HepG2 (cell line): ENCODE measurements around the gene NOL4L. TPM values are rescaled to one million over a fixed set of nuclear protein-coding genes. Genes with fewer than 3 reads are reported as not detected.

Source experiments
- BORCS8-MEF2B ChIP-seq: sonication (generic); formaldehyde crosslinking; IDR thresholded peaks from 2 replicates; pipeline ENCODE4 v1.8.0; 2022; ENCODE audit warnings: mild to moderate bottlenecking, missing genetic modification reagents
- CCAR2 ChIP-seq: fragments of 200-400 bp; formaldehyde crosslinking; optimal IDR thresholded peaks from 2 replicates; pipeline ENCODE3; 2018; ENCODE audit warnings: low read depth, mild to moderate bottlenecking, low read length, moderate library complexity
- CCDC6 ChIP-seq: sonication (generic); formaldehyde crosslinking; IDR thresholded peaks from 2 replicates; pipeline ENCODE4 v1.8.1; 2022; ENCODE audit warnings: mild to moderate bottlenecking, missing genetic modification reagents, moderate library complexity
- DMAP1 ChIP-seq: IDR thresholded peaks from 2 replicates; pipeline ENCODE4 v1.6.1; 2016
- ELF4 ChIP-seq: sonication (generic); formaldehyde crosslinking; IDR thresholded peaks from 2 replicates; pipeline ENCODE4 v1.5.0; 2020; ENCODE audit warnings: missing genetic modification reagents, mild to moderate bottlenecking, moderate library complexity, borderline replicate concordance
- FOXK1 ChIP-seq: sonication (generic); formaldehyde crosslinking; IDR thresholded peaks from 2 replicates; pipeline ENCODE4 v1.4.0; 2020; ENCODE audit warnings: low read depth, missing genetic modification reagents, borderline replicate concordance
- JARID2 ChIP-seq: sonication (generic); formaldehyde crosslinking; IDR thresholded peaks from 2 replicates; pipeline ENCODE4 v1.8.1; 2023; ENCODE audit warnings: missing genetic modification reagents, inconsistent platforms; ENCODE audit not compliant: insufficient replicate concordance
- KAT7 ChIP-seq: IDR thresholded peaks from 2 replicates; pipeline ENCODE4 v1.6.1; 2018; ENCODE audit warnings: borderline replicate concordance, missing compliant biosample characterization
- KDM2A ChIP-seq: sonication (generic); formaldehyde crosslinking; IDR thresholded peaks from 2 replicates; pipeline ENCODE4 v1.4.0; 2020; ENCODE audit warnings: low read depth, missing genetic modification reagents, borderline replicate concordance
- KLF15 ChIP-seq: sonication (generic); formaldehyde crosslinking; IDR thresholded peaks from 2 replicates; pipeline ENCODE4 v1.8.1; 2023; ENCODE audit warnings: borderline replicate concordance, mild to moderate bottlenecking, inconsistent platforms, missing genetic modification reagents, mixed read lengths
- MAFG ChIP-seq: sonication (generic); formaldehyde crosslinking; IDR thresholded peaks from 2 replicates; pipeline ENCODE4 v1.5.1; 2020; ENCODE audit warnings: mild to moderate bottlenecking, missing genetic modification reagents
- MEF2D ChIP-seq: sonication (generic); formaldehyde crosslinking; IDR thresholded peaks from 2 replicates; pipeline ENCODE4 v1.5.1; 2020; ENCODE audit warnings: mild to moderate bottlenecking, missing genetic modification reagents
- PAWR ChIP-seq: sonication (generic); formaldehyde crosslinking; IDR thresholded peaks from 2 replicates; pipeline ENCODE4 v1.4.0; 2020; ENCODE audit warnings: missing genetic modification reagents, mild to moderate bottlenecking, borderline replicate concordance
- SOX6 ChIP-seq, 2 experiments: fragments of 450-650 bp in 1 of 2; sonication (generic) in 1 of 2; formaldehyde crosslinking in 1 of 2; IDR thresholded peaks; 2 replicates each; pipeline versions ENCODE4 v1.4.0 to v1.6.1; 2017 to 2020; ENCODE audit warnings: antibody characterized with exemption in 1 of 2, mild to moderate bottlenecking in 1 of 2, missing genetic modification reagents in 1 of 2
- SRSF4 ChIP-seq: fragments of 200-400 bp; formaldehyde crosslinking; IDR thresholded peaks from one replicate; pipeline ENCODE4 v1.6.1; 2018; ENCODE audit warnings: mild to moderate bottlenecking, low read depth, low read length, moderate library complexity; ENCODE audit not compliant: poor library complexity, severe bottlenecking
- U2AF1 ChIP-seq: fragments of 200-400 bp; formaldehyde crosslinking; optimal IDR thresholded peaks from 2 replicates; pipeline ENCODE3; 2017; ENCODE audit warnings: mild to moderate bottlenecking, low read depth, low read length
- WIZ ChIP-seq: sonication (generic); formaldehyde crosslinking; IDR thresholded peaks from 2 replicates; pipeline ENCODE4 v1.5.1; 2020; ENCODE audit warnings: mild to moderate bottlenecking, missing genetic modification reagents
- ZFP90 ChIP-seq: sonication (generic); formaldehyde crosslinking; IDR thresholded peaks from 2 replicates; pipeline ENCODE4 v1.8.0; 2022; ENCODE audit warnings: missing genetic modification reagents, mild to moderate bottlenecking, inconsistent platforms, borderline replicate concordance
- ZNF160 ChIP-seq: sonication (generic); formaldehyde crosslinking; IDR thresholded peaks from 2 replicates; pipeline ENCODE4 v1.8.0; 2022; ENCODE audit warnings: mild to moderate bottlenecking, inconsistent platforms, missing genetic modification reagents
- ZNF337 ChIP-seq: sonication (generic); formaldehyde crosslinking; IDR thresholded peaks from 2 replicates; pipeline ENCODE4 v1.5.1; 2020; ENCODE audit warnings: missing genetic modification reagents, low read depth, mild to moderate bottlenecking, borderline replicate concordance
- ZNF431 ChIP-seq: sonication (generic); formaldehyde crosslinking; IDR thresholded peaks from 2 replicates; pipeline ENCODE4 v1.9.0; 2022; ENCODE audit warnings: missing genetic modification reagents, low read depth, mild to moderate bottlenecking, borderline replicate concordance
- ZNF564 ChIP-seq: sonication (generic); formaldehyde crosslinking; IDR thresholded peaks from 2 replicates; pipeline ENCODE4 v1.8.1; 2023; ENCODE audit warnings: mild to moderate bottlenecking, missing genetic modification reagents
- ZNF576 ChIP-seq: sonication (generic); formaldehyde crosslinking; IDR thresholded peaks from 2 replicates; pipeline ENCODE4 v1.4.0; 2020; ENCODE audit warnings: mild to moderate bottlenecking, missing genetic modification reagents
- ZNF672 ChIP-seq: sonication (generic); formaldehyde crosslinking; IDR thresholded peaks from 2 replicates; pipeline ENCODE4 v1.8.1; 2022; ENCODE audit warnings: missing genetic modification reagents
- ZNF775 ChIP-seq: sonication (generic); formaldehyde crosslinking; IDR thresholded peaks from 2 replicates; pipeline ENCODE4 v1.4.0; 2020; ENCODE audit warnings: missing genetic modification reagents, mild to moderate bottlenecking, moderate library complexity, borderline replicate concordance
- ZNF780A ChIP-seq: sonication (generic); formaldehyde crosslinking; IDR thresholded peaks from 2 replicates; pipeline ENCODE4 v1.8.0; 2022; ENCODE audit warnings: mild to moderate bottlenecking, missing genetic modification reagents, moderate library complexity
- polyA plus RNA-seq, 8 experiments: library from polyadenylated mRNA; depleted of rRNA in 3 of 8; stranded (reverse) in 7 of 8; unstranded in 1 of 8; fragments of >200 nt; fragmentation: Illumina TruSeq in 4 of 8; extraction: Trizol in 4 of 8; gene quantifications; 2 replicates each; pipeline versions ENCODE4 v1.2.1 to v1.2.3, GENCODE V29; 2011 to 2016; ENCODE audit warnings: low read depth in 4 of 8, missing spikeins in 1 of 8, mixed read lengths in 1 of 8; ENCODE audit not compliant: insufficient read depth in 1 of 8
- total RNA-seq, 5 experiments: library from RNA; depleted of rRNA; stranded (reverse); fragments of >200 nt; fragmentation: Illumina TruSeq; extraction: Trizol; gene quantifications; 2 replicates each; pipeline ENCODE4 v1.2.3, GENCODE V29; 2016; ENCODE audit warnings: low read depth in 1 of 5
- TF ChIP-seq, protein P1 (sequence below): sonication (generic); formaldehyde crosslinking; IDR thresholded peaks from 2 replicates; pipeline ENCODE4 v1.4.0; 2020; ENCODE audit warnings: missing genetic modification reagents
- TF ChIP-seq, protein P2 (sequence below): sonication (generic); formaldehyde crosslinking; IDR thresholded peaks from 2 replicates; pipeline ENCODE4 v1.4.0; 2020; ENCODE audit warnings: mild to moderate bottlenecking, missing genetic modification reagents

Gene NOL4L
- total and polyA plus RNA-seq, 2 of the 13 experiments (the other 11 are each of a cell fraction or from before 2014, with no cell fraction given) = 16.6 to 35.4 TPM

- no peak for TF ChIP-seq CCAR2
- TF ChIP-seq CCDC6 (CRISPR knock-in tag) = peak; percentile 98
- TF ChIP-seq SRSF4 = no peak
- TF ChIP-seq MEF2D (CRISPR knock-in tag) = peak; percentile 96
- peak; percentile 89 for TF ChIP-seq WIZ (CRISPR knock-in tag)
- TF ChIP-seq ZFP90 (CRISPR knock-in tag) = peak; percentile 96
- TF ChIP-seq FOXK1 (CRISPR knock-in tag) = peak; percentile 92
- peak; percentile 67 for TF ChIP-seq BORCS8-MEF2B
- peak; percentile 96 for TF ChIP-seq JARID2 (CRISPR knock-in tag)
- TF ChIP-seq ZNF576 (CRISPR knock-in tag) = peak; percentile 93; the same call in 1 of the 2 replicates
- TF ChIP-seq PAWR (CRISPR knock-in tag) = no peak
- peak; percentile 99 for TF ChIP-seq ZNF431 (CRISPR knock-in tag)
- peak; percentile 84; the same call in 1 of the 2 replicates for TF ChIP-seq ELF4 (CRISPR knock-in tag)
- TF ChIP-seq ZNF160 (CRISPR knock-in tag) = peak; percentile 98
- TF ChIP-seq ZNF672 (CRISPR knock-in tag) = peak; percentile 87; the same call in 1 of the 2 replicates
- no peak for TF ChIP-seq SOX6 (IDR thresholded peaks at IDR 0.05)
- peak; percentile 96 for TF ChIP-seq SOX6 (CRISPR knock-in tag; IDR thresholded peaks at IDR 0.05)
- TF ChIP-seq ZNF564 (CRISPR knock-in tag) = peak; percentile 96
- TF ChIP-seq KAT7 (CRISPR knock-in tag) = no peak; the same call in 1 of the 2 replicates
- TF ChIP-seq U2AF1 = no peak
- TF ChIP-seq, protein P1, sequence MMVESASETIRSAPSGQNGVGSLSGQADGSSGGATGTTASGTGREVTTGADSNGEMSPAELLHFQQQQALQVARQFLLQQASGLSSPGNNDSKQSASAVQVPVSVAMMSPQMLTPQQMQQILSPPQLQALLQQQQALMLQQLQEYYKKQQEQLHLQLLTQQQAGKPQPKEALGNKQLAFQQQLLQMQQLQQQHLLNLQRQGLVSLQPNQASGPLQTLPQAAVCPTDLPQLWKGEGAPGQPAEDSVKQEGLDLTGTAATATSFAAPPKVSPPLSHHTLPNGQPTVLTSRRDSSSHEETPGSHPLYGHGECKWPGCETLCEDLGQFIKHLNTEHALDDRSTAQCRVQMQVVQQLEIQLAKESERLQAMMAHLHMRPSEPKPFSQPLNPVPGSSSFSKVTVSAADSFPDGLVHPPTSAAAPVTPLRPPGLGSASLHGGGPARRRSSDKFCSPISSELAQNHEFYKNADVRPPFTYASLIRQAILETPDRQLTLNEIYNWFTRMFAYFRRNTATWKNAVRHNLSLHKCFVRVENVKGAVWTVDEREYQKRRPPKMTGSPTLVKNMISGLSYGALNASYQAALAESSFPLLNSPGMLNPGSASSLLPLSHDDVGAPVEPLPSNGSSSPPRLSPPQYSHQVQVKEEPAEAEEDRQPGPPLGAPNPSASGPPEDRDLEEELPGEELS (CRISPR knock-in tag) = peak; percentile 97
- TF ChIP-seq ZNF780A = peak; percentile 98
- TF ChIP-seq, protein P2, sequence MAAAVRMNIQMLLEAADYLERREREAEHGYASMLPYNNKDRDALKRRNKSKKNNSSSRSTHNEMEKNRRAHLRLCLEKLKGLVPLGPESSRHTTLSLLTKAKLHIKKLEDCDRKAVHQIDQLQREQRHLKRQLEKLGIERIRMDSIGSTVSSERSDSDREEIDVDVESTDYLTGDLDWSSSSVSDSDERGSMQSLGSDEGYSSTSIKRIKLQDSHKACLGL (CRISPR knock-in tag) = peak; percentile 97
- TF ChIP-seq DMAP1 (CRISPR knock-in tag) = peak; percentile 73
- TF ChIP-seq MAFG (CRISPR knock-in tag) = no peak
- TF ChIP-seq ZNF337 (CRISPR knock-in tag) = peak; percentile 93
- TF ChIP-seq KLF15 = peak; percentile 88
- TF ChIP-seq KDM2A (CRISPR knock-in tag) = peak; percentile 94
- TF ChIP-seq ZNF775 (CRISPR knock-in tag) = no peak; the same call in none of the 2 replicates
Observed at GRCh38 chr20:32543570-32544259, 41.4 kb downstream of the NOL4L start (continued).
